NOMO-1 (cell line): ENCODE data around the gene TACC2.
"Not testable (repeated sequence)": the region's sequence is repeated elsewhere in the genome, so short reads cannot be mapped to it uniquely, and the experiment has no call there.

Experiments
- DNase-seq, 2 experiments: peaks; one replicate each; lab custom pipeline; 2025; ENCODE audit not compliant: unreplicated experiment in 2 of 2; lab: John Stamatoyannopoulos, UW

TACC2 gene

DNA sequence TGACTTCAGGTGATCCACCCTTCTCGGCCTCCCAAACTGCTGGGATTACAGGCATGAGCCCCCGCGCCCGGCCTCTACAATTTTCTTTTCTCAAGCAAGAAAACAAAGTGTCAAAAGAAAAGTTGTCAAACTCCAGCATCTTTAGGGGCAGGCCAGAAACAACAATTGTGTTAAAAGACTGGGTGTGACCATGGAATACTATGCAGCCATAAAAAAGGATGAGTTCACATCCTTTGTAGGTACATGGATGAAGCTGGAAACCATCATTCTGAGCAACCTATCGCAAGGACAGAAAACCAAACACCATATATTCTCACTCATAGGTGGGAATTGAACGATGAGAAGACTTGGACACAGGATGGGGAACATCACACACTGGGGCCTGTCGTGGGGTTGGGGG lies 34.3 kb downstream of the TACC2 start:
- not testable (repeated sequence) for DNase-seq

DNA sequence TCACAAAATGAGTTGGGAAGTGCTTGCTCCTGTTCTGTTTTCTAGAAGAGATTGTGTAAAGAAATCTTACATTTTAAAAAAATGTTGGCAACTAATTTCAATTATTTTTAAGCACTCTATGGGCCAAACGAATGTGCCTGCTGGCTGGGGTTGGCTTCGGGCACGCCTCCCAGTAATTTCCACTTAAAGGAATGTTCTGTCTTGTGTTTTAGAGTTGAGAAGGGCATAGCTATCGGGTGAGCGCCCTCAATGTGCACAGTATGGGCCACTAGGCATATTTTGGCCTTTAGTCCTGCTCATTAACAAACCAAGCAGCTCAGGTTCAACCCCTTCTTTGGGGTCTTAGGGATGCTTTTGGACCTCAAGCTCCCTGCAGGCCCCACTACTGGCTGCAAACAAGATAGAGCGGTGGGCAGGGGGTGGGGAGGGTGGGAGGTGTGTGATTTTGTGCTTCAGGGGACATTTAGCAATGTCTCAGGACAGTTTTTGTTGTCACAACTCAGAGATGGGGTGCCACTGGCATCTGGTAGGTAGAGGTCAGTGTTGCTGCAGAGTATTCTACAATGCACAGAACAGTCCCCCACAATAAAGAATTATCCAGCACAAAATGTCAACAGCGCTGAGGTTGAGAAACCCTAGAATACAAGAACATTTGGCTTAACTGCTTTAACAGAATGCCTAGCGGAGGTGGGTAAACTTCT lies 40.7 kb downstream of the TACC2 start:
- DNase-seq, result no peak

DNA sequence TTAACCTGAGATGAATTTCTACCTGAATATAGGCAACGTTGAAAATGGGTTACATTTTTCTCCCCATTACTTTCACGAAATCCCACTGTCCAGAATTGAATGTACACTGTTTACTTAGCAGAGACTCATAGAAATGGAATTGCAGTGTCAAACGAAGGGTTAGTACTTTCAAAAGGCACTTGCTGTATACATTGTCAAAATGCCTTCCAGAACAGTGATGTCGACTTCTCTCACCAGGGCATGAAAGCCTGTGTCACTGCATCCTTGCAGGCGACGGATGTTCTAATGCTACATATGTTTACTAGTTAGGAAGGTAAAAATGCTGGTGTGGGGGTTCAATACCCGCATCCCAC lies 41.2 kb downstream of the TACC2 start:
- no peak for DNase-seq

DNA sequence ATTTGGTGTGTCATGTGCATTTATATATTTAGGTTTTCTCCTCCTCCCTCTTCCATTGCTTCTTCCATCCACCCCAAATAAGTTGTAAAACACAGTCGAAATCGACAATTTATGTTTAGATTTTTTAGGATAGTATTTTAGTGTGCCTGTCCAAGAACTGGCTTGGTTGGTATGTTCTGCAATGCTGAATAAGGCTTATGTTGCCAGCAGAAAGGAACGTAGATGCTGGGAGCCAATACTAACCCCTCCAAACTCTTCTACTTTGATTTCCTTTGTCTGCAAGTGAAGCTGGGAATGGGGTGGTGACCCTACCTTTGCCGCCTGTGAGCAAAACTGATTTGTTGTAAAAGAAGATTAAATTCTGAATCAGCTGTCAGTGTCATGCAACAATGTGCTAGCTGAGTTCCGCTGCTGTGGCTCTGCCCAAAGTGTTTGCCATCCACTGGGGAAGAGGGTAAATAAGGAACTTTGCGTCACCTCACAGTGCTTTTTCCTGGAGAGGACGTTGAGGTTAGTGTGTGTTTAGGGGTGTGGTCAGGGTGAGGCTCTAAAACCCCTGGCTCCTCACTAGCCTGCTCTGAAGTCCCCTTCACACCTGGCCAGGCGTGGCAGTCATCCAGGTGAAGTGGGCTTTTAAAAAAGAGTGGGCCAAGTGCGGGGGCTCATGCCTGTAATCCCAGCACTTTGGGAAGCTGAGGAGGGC lies 44.4 kb downstream of the TACC2 start:
- DNase-seq, result peak; percentile 44 to 69

DNA sequence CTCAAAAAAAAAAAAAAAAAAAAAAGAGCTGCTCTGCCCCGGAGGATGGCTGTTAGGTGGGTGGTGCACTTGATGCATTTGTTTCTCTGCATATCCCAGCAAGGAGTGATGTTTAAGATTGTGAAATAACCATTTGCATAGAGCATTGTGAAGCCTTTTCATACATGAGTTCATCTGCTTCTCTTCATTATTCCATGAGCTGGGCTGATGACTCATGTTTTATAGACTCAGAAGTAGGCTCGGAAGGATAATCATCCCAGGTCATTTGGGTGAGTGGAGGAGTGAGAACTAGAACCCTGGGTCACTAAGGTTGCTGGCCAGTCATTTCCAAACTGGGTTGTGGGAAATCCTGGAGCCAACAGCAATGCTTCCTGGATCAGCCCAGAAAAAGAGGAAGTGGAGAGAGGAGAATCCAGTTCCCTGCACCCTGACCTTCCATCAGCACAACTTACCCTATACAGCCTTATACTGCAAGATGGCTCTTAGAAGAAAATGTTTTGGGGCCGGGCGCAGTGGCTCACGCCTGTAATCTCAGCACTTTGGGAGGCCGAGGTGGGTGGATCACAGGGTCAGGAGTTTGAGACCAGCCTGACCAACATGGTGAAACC lies 45.3 kb downstream of the TACC2 start:
- no peak for DNase-seq

DNA sequence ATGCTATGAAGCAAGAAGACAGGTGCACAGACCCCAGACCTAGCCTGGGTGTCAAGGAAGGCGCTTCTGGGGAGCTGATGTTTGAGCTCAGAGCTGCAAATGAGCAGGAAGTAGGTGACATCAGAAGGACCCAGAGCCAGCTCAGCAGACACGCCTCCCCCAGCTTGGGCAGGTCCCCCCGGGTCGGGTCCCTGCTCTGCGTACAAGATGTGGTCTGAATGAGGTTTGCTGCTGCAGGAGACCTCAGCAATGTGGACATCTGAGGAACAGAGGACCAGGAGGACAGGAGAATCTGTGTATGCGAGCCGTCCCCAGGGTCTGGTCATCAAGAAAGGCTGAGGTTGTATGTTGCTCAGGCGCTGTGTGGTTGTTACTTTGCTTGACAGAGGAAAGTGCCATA lies 51.8 kb downstream of the TACC2 start:
- DNase-seq, result no peak

DNA sequence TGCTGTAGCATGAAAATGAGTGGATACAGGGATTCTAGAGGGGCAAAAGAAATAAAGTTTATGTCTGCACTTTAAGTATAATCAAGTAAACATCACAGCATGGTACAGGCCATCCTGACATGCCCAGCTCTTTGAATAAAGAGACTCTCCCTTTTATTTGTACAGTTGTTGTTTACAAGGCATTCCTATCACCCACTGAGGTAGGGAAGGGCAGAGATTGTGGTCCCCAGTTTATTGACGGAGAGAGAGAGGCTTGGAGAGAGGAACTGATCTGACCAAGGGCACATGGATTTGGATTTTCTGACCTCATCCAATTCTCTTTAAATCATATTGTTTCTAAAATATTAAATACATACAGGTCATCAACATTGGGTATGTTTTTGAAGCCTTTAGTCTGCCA lies 53.9 kb downstream of the TACC2 start:
- no peak for DNase-seq

DNA sequence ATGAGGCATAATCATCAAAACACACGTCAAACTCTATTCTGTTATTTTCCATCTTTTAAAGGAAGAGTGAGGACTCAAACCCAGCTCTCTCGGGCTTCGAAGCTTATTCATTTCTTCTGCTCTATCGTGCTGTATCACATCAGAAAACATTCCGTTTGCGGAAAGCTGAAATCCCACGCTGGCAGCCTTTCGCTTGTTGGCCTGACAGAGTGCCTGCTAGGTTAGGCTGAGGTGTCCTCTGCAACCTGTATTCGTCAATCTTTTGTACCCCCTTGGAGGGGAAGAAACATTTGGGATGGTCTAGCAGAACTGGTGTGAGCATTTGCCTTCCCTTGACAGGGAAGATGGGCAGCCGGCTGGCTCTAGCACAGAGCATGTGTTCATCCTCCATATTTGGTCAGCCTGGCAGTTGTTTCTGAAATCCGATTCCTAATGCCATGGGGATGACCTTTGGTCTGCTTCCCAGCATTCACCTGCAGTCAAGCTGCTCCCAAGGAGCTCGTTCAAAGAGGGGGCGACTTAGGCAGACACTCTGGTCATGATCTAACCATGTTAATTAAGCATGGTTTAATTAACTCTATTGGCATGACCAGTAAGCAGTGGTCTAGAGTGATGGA lies 55.2 kb downstream of the TACC2 start:
- DNase-seq, result no peak

DNA sequence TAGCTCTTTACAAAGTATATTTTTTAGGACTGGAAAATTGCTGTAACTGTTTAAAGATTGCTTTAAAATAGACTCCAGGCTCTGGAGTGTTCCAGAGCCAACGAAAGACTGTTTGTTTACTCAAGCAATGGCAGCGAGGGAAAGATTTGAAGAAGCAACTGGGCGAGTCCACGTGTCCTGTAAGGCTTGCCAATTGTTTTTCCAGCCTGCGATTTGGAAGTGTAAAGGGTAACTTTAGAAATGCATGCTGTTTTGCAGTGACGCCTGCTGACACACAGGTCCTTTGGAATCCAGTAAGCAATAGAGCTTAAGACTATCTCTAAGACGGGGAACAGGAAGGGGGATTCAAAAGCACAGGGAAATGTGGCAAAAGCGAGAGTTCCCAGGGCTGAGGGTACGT lies 55.8 kb downstream of the TACC2 start:
- DNase-seq, result no peak

DNA sequence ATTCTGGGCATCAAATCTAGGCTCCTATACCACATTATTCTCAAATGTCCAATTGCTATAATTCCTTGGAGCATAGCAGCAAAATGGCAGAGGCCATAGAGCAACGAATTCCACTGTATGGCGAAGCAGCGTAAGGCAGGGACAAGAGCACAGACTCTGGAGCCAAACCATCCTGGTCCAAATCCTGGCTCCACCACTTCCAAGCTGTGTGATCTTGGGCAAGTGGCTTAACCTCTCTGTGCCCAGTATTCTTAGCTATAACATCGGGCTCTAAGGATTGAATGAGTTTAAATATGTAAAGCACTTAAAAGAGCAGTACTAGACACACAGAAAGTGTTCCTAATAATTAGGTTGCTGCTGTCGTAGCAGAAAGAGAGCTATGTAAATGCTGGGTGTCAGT lies 56.2 kb downstream of the TACC2 start:
- DNase-seq, result no peak

DNA sequence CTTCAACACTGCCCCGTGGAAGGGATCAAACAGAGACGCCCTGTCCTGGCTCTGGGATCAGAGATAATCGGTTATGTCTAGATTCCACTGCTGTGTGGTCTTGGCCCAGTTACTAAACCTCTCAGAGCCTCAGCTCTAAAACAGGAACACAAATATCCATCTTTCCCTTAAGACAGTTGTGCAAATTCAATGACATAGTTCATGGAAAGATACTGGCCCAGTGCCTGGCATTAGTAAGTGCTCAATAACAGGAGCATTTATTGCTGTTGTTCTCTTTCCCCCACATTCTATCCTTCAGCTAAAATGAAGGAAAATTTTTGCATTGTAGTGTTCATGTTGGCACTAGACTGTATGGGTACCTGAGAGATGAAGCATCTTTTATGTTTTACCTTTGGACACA lies 58.6 kb downstream of the TACC2 start:
- DNase-seq, result no peak

DNA sequence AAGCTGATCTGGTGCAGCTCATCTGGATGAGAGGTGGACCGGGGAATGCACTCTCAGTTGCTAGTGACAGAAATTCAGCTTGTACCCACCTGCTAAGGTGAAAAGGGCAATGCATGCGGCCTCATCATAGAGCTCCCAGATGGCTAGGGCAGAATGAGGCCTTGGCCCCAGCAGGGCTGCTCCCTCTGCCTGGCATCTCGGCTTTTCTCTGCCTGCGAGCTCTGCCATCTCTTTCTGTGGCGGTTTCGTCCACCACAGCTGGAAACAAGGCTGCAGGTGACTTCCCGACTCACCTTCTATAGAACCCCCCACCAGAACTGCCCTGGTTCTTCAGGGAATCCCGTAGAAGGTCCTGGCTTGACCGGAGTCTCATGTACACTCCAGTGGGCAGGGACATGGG lies 60.1 kb downstream of the TACC2 start:
- DNase-seq, result no peak

DNA sequence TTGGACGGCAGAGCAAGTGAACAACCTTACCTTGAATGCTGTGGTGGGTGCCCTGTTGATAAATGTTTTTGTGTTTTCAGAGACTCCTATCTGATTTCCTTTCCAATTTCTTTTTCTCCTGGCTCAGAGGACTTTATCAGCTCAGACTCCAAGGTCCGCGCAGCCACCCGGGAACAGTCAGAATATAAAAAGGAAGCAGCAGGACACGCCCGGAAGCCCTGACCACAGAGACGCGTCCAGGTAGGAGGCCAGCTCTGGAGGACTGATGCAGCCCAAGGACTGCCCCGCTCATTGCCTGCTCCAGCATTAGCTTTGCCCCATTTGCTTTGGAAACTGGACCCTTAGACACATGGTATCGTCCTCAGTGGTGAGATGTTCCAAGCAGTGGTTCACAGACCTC lies 61.3 kb downstream of the TACC2 start:
- no peak for DNase-seq

DNA sequence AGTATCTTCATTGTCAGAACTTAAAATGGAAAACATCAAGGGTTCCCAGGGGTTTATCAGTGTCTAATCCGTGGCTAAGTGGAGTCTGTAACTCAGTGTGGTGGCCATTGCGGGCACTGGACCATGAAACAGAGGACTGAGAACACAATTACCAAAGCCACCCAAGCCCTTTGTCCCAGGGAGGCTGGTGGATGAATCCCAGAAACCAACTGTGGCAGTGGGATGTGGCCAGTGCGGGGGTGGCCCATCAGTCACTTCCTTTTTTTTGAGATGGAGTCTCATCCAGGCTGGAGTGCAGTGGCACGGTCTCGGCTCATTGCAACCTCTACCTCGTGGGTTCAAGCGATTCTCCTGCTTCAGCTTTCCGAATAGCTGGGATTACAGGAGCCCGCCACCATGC lies 61.8 kb downstream of the TACC2 start:
- no peak for DNase-seq

DNA sequence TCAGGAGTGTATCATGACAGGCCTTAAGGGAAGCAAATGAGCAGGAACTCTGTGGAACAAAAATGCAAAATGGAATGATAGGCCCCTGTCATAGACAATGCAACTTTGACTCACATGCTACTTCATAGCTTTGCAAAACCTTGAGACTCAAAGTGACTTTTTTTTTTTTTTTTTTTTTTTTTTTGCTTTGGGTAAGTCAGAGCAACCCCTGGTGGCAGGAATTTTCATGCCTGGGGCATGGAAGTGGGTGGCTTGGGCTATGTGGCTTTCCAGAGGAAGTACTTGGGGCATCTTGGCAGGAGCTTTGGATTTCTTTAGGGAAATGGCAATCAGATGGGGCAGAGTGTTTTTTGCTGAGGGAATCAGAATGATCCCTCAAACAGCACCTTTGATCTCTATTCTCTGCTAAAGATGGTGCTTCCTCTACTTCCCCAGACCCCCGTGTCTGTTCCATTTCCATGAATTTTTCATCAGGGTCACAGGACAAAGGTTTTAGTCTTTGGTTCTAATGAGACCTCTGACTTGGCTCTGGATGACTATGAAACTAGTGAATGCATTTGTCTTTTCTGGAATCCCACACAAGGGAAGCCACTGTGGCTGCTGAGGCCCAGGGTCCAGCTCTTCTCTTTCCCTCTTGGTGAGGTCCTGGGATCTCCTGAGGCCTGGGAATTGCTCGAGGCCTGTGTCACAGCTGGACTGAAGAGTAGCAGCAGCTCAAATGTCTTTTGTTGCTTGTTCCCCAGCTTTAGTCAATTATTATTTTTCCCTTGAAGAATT lies 62.8 kb downstream of the TACC2 start:
- DNase-seq, result no peak

DNA sequence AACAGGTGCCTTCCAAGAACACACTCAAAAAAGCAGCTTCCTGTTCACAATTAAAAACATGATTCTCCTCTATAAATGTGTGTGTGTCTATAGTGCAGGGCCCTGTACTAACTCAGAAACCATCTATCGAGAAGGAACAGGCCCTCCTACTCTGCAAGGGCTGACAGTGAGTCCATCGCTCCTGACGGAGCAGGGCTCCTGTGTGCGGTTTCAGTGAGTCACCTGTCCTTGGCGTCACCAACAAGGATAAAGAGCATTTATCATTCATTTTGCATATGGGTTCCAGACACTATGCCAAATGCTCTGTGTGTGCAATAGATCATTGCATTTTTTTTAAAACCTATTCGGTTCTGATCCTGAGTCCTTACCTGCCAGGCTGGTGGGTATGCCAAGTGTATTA lies 63.7 kb downstream of the TACC2 start:
- no peak for DNase-seq

DNA sequence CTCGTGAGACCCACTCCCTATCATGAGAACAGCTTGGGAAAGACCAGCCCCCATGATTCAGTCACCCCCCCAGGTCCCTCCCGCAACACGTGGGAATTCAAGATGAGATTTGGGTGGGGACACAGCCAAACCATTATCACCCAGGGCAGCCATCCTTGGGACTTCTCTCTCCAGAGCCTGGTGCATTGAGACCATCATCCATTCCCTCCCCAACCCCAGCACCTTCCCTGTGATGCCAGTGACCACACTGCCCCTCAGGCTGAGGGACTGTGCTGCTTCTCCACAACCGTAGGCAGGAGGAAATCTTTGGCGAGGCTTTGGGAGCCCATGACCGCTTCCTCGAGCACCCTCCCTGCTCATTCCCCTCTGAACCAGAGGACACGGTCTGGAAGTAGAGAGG lies 64.4 kb downstream of the TACC2 start:
- no peak for DNase-seq

DNA sequence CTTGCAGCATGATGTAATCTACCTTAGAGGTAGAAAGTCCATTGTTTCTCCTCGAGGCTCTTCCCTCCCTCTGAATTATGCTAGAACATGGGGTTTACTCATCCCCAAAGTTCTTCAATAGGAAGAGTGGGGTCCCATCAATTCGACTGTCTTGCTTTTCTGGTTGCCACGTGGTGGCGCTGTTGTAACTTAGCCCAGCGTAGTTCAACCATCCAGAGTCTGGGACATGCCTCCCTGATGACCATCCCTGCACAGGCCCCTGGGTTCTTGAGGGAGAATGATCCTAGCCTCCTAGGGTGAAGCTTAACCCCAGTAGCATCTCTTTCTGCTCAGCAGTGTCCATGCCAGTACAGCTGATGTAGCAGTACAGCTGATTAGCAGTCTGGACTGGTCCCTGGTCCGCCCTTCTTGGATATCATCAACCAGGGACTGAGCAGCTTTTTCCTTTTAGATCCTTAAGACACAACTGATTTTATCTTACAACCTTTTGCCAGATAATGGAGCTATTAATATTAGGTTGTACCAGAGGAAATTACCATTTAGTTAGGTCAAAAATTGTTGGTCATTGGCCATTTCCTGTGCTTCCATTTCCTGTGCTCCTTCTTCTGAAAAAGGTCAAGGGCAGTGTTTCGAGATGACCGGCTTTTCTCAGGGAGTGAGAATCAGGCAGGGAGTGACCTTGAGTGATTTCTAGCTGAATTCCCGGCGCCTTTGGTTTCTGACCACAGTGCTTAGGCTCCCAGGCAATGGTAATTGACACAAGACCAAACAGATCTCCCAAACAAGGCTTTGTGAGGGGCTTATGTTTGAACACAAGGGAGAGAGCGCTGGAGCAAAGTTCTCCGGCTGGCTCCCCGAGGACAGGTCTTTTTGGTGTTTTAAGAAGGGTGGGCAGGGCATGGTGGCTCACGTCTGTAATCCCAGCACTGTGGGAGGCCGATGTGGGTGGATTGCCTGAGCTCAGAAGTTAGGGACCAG lies 65.4 kb downstream of the TACC2 start:
- DNase-seq, result peak in 1 of 2 experiments; percentile 10

DNA sequence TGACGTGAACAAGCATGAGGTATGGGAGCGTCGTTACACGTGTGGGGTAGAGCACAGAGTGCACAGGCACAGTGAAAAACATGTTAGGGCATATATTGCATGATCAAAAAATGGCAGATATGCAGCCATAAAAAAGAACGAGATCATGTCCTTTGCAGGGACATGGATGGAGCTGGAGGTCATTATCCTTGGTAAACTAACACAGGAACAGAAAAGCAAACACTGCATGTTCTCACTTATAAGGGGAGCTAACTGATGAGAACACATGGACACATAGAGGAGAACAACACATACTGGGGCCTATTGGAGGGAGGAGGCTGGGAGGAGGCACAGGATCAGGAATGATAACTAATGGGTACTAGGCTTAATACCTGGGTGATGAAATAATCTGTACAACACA lies 66.3 kb downstream of the TACC2 start:
- DNase-seq, result no peak
